ENCODE data around the gene TEAD1.

GRCh38 chr11:12687740-12688139 is 13.5 kb downstream of the TEAD1 start:
- TF ChIP-seq, protein P1, sequence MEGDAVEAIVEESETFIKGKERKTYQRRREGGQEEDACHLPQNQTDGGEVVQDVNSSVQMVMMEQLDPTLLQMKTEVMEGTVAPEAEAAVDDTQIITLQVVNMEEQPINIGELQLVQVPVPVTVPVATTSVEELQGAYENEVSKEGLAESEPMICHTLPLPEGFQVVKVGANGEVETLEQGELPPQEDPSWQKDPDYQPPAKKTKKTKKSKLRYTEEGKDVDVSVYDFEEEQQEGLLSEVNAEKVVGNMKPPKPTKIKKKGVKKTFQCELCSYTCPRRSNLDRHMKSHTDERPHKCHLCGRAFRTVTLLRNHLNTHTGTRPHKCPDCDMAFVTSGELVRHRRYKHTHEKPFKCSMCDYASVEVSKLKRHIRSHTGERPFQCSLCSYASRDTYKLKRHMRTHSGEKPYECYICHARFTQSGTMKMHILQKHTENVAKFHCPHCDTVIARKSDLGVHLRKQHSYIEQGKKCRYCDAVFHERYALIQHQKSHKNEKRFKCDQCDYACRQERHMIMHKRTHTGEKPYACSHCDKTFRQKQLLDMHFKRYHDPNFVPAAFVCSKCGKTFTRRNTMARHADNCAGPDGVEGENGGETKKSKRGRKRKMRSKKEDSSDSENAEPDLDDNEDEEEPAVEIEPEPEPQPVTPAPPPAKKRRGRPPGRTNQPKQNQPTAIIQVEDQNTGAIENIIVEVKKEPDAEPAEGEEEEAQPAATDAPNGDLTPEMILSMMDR (IDR thresholded peaks at IDR 0.05; ENCODE audit: low read depth, low read length, poor library complexity, severe bottlenecking), result no peak
- TF ChIP-seq EZH2phosphoT487 (IDR thresholded peaks at IDR 0.05; ENCODE audit: borderline replicate concordance, low read length), result no peak
